ENCODE data around the gene TXNDC17.
"Not testable (repeated sequence)": the region's sequence is repeated elsewhere in the genome, so short reads cannot be mapped to it uniquely, and the experiment has no call there.

TXNDC17 gene

GRCh38 chr17:6640536-6641246 lies at the start of gene TXNDC17, which contains the start of gene KIAA0753:
TXNDC17 (plus strand) TSS chr17:6641060; CDS start chr17:6641083, 23 bp downstream.
KIAA0753 (minus strand) TSS chr17:6640711; CDS start chr17:6635103, 5,608 bp downstream.
- peak; percentile 55 to 95 (median 86) for DNase-seq

- DNase-seq: no peak
Observed at GRCh38 chr17:6591599-6592158, 49.2 kb upstream of the TXNDC17 start.

- DNase-seq: no peak
Observed at GRCh38 chr17:6592173-6592572, 48.7 kb upstream of the TXNDC17 start.

- not testable (repeated sequence) for DNase-seq
Observed at GRCh38 chr17:6593371-6593770, 47.5 kb upstream of the TXNDC17 start.

- DNase-seq: no peak
Observed at GRCh38 chr17:6596081-6596480, 44.8 kb upstream of the TXNDC17 start.

GRCh38 chr17:6596511-6596910 lies 44.3 kb upstream of the TXNDC17 start:
- DNase-seq: no peak

GRCh38 chr17:6596941-6597340 lies 43.9 kb upstream of the TXNDC17 start:
- DNase-seq: no peak

- no peak for DNase-seq
Observed at GRCh38 chr17:6597727-6598126, 43.1 kb upstream of the TXNDC17 start.

- DNase-seq: peak in 1 of 58 donors; percentile 57
Observed at GRCh38 chr17:6599364-6599763, 41.5 kb upstream of the TXNDC17 start.

- DNase-seq: no peak
Observed at GRCh38 chr17:6602141-6602540, 38.7 kb upstream of the TXNDC17 start.

- DNase-seq: peak in 10 of 58 donors; percentile 0 to 26 (median 10)
Observed at GRCh38 chr17:6603744-6604325, 37.0 kb upstream of the TXNDC17 start.

GRCh38 chr17:6605142-6605541 lies 35.7 kb upstream of the TXNDC17 start:
- DNase-seq: no peak

GRCh38 chr17:6608321-6608720 lies 32.5 kb upstream of the TXNDC17 start:
- no peak for DNase-seq

- no peak for DNase-seq
Observed at GRCh38 chr17:6610011-6610410, 30.8 kb upstream of the TXNDC17 start.

GRCh38 chr17:6611231-6611630 lies 29.6 kb upstream of the TXNDC17 start:
- no peak for DNase-seq

- DNase-seq: no peak
Observed at GRCh38 chr17:6623941-6624340, 16.9 kb upstream of the TXNDC17 start.

GRCh38 chr17:6626616-6627015 lies 14.2 kb upstream of the TXNDC17 start:
- no peak for DNase-seq

- DNase-seq: no peak
Observed at GRCh38 chr17:6627019-6627418, 13.8 kb upstream of the TXNDC17 start.

- no peak for DNase-seq
Observed at GRCh38 chr17:6630390-6630789, 10.5 kb upstream of the TXNDC17 start.

- DNase-seq: no peak
Observed at GRCh38 chr17:6632530-6632929, 8.3 kb upstream of the TXNDC17 start.

- no peak for DNase-seq
Observed at GRCh38 chr17:6633263-6633662, 7.6 kb upstream of the TXNDC17 start.

- peak in 2 of 58 donors; percentile 13 to 27 for DNase-seq
Observed at GRCh38 chr17:6636105-6636504, 4.8 kb upstream of the TXNDC17 start.
